ENCODE results near the gene FBF1. TPM values are rescaled to one million over a fixed set of nuclear protein-coding genes. Genes with fewer than 3 reads are reported as not detected.

FBF1 gene
- total and polyA plus RNA-seq, 9 of the 15 experiments (the other 6 are each of a cell fraction or from before 2014, with no cell fraction given) = 0.46 to 14.9 (median 7.5) TPM

GRCh38 chr17:75917917-75918445, 22.9 kb downstream of the FBF1 start:
- ATAC-seq (no peak), FAIRE-seq (no peak), DNase-seq (ENCODE audit: extremely low read depth in 1 of 4, low spot score in 3 of 4) (no peak)
- Histone ChIP-seq H3K36me3 (ENCODE audit: control insufficient read depth, insufficient read depth, low read length) (0 out of 3 replicates have a peak, but pooled peaks cover 3% of the 10 kb centered on the region), H2AFZ (ENCODE audit: low read depth, low read length) (no peak overlapping the region), H4K20me1 (replicated peaks; ENCODE audit: control insufficient read depth, insufficient read depth, low read length) (no peaks in the 10 kb centered on the region), H3K9me1 (ENCODE audit: control insufficient read depth, insufficient read depth, low read length) (no peaks in the 10 kb centered on the region), H3K9me3 (replicated peaks; ENCODE audit: control insufficient read depth, insufficient read depth, low read depth, low read length) (no peaks in the 10 kb centered on the region), H3K4me3 (no peak overlapping the region), H3K4me2 (ENCODE audit: insufficient read depth, low read length) (no peak overlapping the region), H3K27me3 (ENCODE audit: control insufficient read depth in 2 of 2, insufficient read depth in 2 of 2, low read length in 2 of 2) (no peaks in the 10 kb centered on the region), H3K79me2 (ENCODE audit: control insufficient read depth, insufficient read depth, low read length) (no peaks in the 10 kb centered on the region), H3K27ac (ENCODE audit: extremely low read depth, low read depth, low read length) (no peak overlapping the region), H3K9ac (ENCODE audit: insufficient read depth in 1 of 2, low read depth in 2 of 2, low read length in 2 of 2) (no peak overlapping the region), H3K4me1 (replicated peaks in 1 of 2; ENCODE audit: control insufficient read depth in 2 of 2, insufficient read depth in 2 of 2, low read length in 2 of 2) (peaks cover 0 to 48% of the 10 kb centered on the region in 2 experiments; a peak in 2 of 5 replicates)
- POLR2A ChIA-PET = interaction anchor here (0.7 to 1.1 kb wide), 4 partner anchors 9 to 262 kb away, joined by 3 to 5 read pairs (median 4); no protein-coding TSS in a partner anchor
- in situ Hi-C loops (cut with MboI) (no loop called here), intact Hi-C loops (cut with micrococcal nuclease) (no loop called here)
- WGBS (ENCODE audit: insufficient coverage, low coverage, missing lambda C conversion rate) = 82% methylated on average over 21 of the region's 31 CpGs
- no TSS peak for BruUV-seq (replicated peaks)
- CTCF ChIA-PET (ENCODE audit: low intra/inter-chr PET ratio) = no interaction called here
- TF ChIP-seq, protein P1, sequence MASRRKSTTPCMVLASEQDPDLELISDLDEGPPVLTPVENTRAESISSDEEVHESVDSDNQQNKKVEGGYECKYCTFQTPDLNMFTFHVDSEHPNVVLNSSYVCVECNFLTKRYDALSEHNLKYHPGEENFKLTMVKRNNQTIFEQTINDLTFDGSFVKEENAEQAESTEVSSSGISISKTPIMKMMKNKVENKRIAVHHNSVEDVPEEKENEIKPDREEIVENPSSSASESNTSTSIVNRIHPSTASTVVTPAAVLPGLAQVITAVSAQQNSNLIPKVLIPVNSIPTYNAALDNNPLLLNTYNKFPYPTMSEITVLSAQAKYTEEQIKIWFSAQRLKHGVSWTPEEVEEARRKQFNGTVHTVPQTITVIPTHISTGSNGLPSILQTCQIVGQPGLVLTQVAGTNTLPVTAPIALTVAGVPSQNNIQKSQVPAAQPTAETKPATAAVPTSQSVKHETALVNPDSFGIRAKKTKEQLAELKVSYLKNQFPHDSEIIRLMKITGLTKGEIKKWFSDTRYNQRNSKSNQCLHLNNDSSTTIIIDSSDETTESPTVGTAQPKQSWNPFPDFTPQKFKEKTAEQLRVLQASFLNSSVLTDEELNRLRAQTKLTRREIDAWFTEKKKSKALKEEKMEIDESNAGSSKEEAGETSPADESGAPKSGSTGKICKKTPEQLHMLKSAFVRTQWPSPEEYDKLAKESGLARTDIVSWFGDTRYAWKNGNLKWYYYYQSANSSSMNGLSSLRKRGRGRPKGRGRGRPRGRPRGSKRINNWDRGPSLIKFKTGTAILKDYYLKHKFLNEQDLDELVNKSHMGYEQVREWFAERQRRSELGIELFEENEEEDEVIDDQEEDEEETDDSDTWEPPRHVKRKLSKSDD (conservative IDR thresholded peaks at IDR 0.05; ENCODE audit: low read length) = no peak
- TF ChIP-seq ZBTB33 (CRISPR knock-in tag; IDR thresholded peaks at IDR 0.05) = peak; percentile 62; the same call in 1 of the 2 replicates
- TF ChIP-seq, protein P2, sequence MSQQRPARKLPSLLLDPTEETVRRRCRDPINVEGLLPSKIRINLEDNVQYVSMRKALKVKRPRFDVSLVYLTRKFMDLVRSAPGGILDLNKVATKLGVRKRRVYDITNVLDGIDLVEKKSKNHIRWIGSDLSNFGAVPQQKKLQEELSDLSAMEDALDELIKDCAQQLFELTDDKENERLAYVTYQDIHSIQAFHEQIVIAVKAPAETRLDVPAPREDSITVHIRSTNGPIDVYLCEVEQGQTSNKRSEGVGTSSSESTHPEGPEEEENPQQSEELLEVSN (IDR thresholded peaks at IDR 0.05; ENCODE audit: borderline replicate concordance in 1 of 2, extremely low read depth in 1 of 2, insufficient read depth in 1 of 2, insufficient read length in 1 of 2, low read depth in 1 of 2, low read length in 1 of 2, poor library complexity in 1 of 2, severe bottlenecking in 1 of 2) = peak in 1 of 2 experiments; percentile 45
- no peak for TF ChIP-seq KHSRP (IDR thresholded peaks at IDR 0.05)
